GM12865 (cell line): Measurements from ENCODE around the gene C1orf159.

Experiments used
- DNase-seq: peaks from one replicate; pipeline ENCODE4 v3.0.0; 2010; ENCODE audit warnings: low read depth
- H3K4me3 ChIP-seq: 2 replicates; pipeline ENCODE4 v1.5.1; 2011; ENCODE audit warnings: mild to moderate bottlenecking, low read depth, low read length, control low read depth
- TF ChIP-seq, protein P1 (sequence below): IDR thresholded peaks from 2 replicates; pipeline ENCODE4 v1.5.1; 2011; ENCODE audit warnings: low read length, control low read depth, low read depth, inconsistent platforms; ENCODE audit not compliant: insufficient read depth; ENCODE audit errors: missing control alignments

C1orf159 gene

DNA sequence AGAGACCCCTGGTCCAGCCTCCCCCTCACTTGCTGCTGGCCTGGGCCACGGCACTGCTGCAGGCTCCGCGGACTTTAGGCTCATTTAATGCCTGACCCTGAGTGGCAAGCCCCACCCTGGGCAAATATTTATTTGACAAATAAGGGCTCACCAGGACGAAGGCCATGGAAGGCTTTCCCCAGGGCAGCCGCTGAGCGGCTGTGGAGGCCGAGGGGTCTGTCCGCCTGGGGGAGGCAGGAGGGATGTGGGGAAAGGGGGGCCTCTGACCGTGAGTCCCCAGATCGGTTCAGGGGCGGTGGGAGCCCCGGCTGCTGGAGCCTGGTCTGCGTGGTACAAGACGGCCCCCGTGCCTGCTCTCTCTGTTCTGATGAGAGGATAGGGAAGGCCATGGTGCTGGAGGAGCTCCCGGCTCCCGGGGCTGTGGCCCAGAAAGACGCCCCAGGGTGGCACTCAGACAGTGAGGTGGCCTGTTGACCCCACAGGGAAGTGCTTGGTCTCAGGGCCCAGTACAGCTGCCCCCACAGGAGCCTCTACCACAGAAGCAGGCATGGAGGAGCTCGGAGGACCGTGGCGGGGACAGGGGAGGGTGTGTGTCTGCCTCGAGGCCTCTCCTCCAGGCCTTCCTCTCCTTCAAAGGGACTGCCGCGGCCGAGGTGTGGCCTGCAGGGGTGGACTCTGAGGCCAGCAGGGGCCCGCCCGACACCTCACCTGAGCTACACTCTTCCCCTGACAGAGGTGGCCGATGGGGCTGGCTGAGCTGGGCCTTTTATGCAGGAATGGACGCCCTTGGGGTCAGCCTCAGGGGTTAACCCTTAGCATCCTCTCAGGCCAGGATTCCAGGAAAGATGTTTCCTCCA lies 9.1 kb upstream of the C1orf159 start:
- no peak for DNase-seq
- TF ChIP-seq, protein P1, sequence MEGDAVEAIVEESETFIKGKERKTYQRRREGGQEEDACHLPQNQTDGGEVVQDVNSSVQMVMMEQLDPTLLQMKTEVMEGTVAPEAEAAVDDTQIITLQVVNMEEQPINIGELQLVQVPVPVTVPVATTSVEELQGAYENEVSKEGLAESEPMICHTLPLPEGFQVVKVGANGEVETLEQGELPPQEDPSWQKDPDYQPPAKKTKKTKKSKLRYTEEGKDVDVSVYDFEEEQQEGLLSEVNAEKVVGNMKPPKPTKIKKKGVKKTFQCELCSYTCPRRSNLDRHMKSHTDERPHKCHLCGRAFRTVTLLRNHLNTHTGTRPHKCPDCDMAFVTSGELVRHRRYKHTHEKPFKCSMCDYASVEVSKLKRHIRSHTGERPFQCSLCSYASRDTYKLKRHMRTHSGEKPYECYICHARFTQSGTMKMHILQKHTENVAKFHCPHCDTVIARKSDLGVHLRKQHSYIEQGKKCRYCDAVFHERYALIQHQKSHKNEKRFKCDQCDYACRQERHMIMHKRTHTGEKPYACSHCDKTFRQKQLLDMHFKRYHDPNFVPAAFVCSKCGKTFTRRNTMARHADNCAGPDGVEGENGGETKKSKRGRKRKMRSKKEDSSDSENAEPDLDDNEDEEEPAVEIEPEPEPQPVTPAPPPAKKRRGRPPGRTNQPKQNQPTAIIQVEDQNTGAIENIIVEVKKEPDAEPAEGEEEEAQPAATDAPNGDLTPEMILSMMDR: no peak
- H3K4me3 ChIP-seq: no peak overlapping the region

DNA sequence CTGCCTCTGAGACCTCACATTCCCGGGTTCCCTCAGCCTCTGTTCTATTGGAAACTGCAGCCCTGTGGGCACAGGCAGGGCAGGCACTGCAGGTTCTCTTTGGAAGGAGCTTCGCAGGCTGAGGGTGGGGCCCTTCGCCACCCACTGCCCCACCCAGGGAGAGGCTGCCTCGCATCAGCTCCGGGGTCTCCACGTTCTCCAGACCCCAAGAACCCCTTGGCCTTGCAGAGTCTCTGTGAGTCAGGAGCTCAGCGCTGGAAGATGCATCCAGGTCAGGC lies 8.6 kb upstream of the C1orf159 start:
- TF ChIP-seq, protein P1: no peak
- no peak overlapping the region for H3K4me3 ChIP-seq
- DNase-seq: no peak

DNA sequence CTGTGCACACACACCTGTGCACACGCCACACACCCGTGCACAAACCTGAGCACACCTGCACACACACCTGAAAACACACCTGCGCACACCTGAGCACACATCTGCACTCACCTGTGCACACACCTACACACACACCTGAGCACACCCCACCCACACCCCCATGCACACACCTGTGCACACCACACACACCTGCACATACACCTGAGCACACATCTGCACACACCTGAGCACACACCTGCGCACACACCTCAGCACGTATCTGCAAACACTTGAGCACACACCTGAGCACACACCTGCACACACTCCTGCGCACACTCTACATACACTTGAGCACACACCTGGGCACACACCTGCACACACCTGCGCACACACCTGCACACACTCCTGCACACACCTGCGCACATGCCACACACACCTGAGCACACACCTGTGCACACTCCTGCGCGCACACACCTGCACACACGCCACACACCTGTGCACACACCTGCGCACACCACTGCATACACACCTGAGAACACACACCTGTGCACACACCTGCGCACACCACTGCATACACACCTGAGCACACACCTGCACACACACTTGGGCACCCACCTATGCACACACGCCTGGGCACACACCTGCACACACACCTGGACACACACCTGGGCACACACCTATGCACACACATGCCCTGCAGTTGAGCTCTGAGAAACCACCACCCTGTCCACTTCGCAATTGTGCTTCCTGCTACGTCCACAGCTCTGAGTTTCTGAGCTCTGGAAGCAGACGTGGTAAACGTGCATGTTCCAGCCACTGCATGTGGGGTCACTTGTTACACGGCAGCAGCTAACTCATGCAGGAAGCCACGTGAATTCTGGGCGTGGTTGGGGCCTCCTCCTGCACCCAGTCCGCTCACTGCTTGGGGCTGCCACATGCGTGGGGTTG lies 8.0 kb upstream of the C1orf159 start:
- H3K4me3 ChIP-seq: no peak overlapping the region
- TF ChIP-seq, protein P1: no peak
- no peak for DNase-seq

DNA sequence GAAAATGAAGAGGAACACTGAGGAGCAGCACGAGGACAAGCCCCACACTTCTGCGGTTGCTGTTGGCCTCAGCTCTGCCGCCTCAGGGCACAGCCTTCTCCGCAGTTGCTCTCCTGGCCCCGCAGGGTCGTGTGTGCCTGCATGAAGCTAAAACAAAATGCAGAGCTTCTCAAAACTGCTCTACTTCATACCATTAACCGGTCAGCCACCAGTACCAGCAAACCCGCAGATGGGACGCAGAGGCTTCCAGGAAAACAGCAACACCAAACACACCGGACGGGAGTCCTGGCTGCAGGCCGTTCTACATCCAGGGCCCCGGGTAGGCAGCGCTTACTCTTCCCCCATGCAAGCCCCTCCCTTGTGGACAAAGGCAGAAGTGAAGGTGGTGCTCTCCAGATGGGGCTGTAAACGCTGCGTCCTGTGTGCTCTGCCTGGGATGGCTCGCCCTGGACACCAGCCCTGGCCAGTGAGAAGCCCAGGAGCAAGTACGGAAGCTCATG lies 7.1 kb upstream of the C1orf159 start:
- TF ChIP-seq, protein P1: no peak
- no peak for DNase-seq
- no peak overlapping the region for H3K4me3 ChIP-seq

DNA sequence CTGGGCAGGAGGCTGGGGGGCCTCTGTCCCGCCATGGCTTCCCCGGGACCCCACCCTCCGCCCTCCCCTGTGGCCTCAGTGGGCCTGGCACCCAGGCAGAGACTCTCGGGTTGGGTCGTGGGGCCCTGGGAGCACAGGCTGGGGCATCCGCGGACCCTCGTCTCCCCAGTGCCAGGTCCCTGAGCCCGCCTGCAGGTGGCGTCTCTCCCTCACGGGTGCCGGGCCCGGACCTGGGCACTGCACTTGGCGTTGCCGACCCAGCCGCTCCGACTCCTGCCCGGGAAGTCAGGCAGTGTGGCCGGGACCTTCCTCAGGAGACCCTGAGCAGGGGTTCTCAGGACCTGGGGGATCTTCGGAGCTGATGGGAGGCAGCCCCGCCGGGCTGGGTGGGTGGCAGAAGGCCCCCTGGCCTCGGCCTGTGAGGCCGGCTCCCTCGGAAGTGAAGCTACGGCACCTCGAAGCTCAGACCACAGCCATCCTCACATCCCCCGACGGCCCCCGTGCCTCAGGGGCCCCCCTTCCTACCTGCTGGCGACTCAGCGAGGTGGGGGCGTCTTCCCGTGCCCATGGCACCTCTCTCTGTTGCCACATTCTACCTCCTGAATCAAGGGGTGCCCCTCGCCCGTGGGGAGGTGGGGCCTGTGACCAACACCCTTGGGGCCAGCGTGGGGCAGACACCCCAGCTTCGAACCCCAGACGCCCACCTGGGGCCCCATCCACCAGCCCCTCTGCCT lies 6.4 kb upstream of the C1orf159 start:
- TF ChIP-seq, protein P1: peak; percentile 92
- DNase-seq: peak; percentile 77
- no peak overlapping the region for H3K4me3 ChIP-seq

DNA sequence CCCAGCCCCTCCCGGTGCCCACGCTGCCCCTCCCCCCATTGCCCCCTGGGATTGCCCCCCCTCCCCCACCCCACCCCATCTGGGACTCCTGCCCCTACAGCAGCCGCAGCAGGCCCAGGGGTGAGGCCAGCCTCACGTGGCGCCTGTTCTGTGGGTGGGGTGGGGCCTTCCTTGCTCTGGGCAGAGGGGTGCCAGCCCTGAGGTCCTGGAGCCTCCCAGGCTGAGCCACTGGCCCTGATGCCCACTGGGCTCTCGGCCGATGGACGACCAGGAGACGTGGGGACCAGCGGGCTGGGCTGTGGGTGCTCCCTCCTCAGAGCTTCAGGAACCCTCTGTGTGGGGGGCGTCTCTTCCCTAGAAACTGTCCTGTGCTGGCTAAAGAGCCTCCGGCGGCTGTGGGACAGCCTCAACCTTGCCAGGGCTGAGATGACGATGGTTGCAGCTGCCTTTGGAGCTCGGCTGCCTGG lies 5.8 kb upstream of the C1orf159 start:
- TF ChIP-seq, protein P1: no peak

More for the DNA sequence above, 5.8 kb upstream of the C1orf159 start:
- H3K4me3 ChIP-seq: no peak overlapping the region
- DNase-seq: no peak
